ENCODE data around the gene ALOX15B.
"Not testable (repeated sequence)": the region's sequence is repeated elsewhere in the genome, so short reads cannot be mapped to it uniquely, and the experiment has no call there.

ALOX15B gene

DNA sequence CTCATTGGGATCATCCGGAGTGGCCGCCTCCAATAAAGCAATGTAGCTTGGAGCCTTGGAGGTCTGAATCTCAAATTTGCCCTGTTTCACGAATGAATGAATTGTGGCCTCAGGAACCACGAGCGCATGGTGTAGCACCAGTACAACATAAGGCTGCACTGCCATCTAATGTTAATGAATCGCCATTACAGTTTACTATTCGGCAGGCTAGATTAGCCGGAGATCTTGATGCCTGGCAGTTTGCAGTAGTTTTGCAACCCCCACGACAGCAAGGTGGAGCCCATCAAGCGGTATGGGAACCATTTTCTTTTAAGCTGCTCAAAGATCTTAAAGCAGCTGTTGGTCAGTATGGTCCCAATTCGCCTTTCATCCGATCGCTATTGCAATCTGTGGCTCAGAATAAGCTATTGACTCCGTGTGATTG, 18.8 kb downstream of the ALOX15B start:
- peak; percentile 63 for DNase-seq (ENCODE audit: low spot score)
- Histone ChIP-seq H3K4me3 (no peak overlapping the region), H3K27ac (no peak overlapping the region)
- TF ChIP-seq, protein P1, sequence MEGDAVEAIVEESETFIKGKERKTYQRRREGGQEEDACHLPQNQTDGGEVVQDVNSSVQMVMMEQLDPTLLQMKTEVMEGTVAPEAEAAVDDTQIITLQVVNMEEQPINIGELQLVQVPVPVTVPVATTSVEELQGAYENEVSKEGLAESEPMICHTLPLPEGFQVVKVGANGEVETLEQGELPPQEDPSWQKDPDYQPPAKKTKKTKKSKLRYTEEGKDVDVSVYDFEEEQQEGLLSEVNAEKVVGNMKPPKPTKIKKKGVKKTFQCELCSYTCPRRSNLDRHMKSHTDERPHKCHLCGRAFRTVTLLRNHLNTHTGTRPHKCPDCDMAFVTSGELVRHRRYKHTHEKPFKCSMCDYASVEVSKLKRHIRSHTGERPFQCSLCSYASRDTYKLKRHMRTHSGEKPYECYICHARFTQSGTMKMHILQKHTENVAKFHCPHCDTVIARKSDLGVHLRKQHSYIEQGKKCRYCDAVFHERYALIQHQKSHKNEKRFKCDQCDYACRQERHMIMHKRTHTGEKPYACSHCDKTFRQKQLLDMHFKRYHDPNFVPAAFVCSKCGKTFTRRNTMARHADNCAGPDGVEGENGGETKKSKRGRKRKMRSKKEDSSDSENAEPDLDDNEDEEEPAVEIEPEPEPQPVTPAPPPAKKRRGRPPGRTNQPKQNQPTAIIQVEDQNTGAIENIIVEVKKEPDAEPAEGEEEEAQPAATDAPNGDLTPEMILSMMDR (IDR thresholded peaks at IDR 0.05): peak; percentile 53

DNA sequence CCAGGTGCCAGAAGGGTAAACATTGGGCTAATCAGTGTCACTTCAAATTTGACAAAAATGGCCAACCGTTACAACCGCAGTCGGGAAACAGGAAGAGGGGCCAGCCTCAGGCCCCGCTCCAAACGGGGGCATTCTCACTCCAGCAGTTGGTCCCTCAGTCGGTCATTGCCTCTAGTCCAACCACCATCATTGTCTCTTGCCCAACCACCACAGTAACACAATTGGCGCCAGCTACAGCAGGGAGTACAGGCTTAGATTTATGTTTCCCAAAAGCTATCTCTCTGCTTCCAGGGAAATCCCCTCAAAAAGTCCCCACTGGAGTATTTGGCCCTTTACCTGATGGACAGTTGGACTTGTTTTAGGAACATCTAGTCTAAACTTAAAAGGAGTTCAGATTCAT, 20.3 kb downstream of the ALOX15B start:
- TF ChIP-seq, protein P1 (IDR thresholded peaks at IDR 0.05): no peak
- Histone ChIP-seq H3K27ac (no peak overlapping the region), H3K4me3 (no peak overlapping the region)
- no peak for DNase-seq (ENCODE audit: low spot score)

DNA sequence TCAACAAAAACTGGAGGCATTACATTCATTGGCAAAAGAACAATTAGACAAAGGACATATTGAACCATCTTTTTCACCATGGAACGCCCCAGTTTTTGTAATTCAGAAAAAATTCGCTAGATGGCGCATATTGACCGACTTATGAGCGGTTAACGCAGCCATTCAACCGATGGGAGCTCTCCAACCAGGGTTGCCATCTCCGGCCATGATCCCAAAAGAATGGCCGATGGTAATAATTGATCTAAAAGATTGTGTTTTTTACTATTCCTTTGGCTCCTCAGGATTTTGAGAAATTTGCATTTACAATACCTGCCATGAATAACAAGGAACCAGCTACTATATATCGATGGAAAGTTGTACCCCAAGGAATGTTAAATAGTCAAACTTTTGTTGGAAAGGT, 21.4 kb downstream of the ALOX15B start:
- Histone ChIP-seq H3K27ac (no peak overlapping the region), H3K4me3 (no peak overlapping the region)
- TF ChIP-seq, protein P1 (IDR thresholded peaks at IDR 0.05): peak; percentile 77
- DNase-seq (ENCODE audit: low spot score): no peak

DNA sequence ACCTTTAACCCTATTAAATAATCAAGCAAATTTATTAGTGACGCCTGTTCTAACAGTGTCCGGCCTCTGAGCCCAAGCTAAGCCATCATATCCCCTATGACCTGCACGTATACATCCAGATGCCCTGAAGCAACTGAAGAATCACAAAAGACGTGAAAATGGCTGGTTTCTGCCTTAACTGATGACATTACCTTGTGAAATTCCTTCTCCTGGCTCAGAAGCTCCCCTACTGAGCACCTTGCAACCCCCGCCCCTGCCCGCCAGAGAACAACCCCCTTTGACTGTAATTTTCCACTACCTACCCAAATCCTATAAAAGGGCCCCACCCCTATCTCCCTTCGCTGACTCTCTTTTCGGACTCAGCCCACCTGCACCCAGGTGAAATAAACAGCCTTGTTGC, 23.0 kb downstream of the ALOX15B start:
- DNase-seq (ENCODE audit: low spot score); H3K27ac ChIP-seq; H3K4me3 ChIP-seq: not testable (repeated sequence)

DNA sequence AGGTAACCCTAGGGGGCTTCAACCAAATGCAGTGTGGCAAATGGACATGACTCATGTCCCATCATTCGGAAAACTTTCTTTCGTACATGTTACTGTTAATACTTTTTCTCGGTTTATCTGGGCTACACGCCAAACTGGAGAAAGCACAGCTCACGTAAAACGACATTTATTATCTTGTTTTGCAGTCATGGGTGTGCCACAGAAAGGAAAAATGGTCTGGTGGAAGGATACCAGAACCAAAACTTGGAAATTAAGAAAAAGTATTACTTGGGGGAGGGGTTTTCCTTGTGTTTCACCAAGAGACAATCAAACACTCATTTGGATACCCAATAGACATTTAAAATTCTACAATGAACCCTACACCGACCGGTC, 23.6 kb downstream of the ALOX15B start:
- no peak overlapping the region for H3K27ac ChIP-seq
- no peak for DNase-seq (ENCODE audit: low spot score)
- TF ChIP-seq, protein P1 (IDR thresholded peaks at IDR 0.05): no peak
- peak overlapping the region; percentile 25 for H3K4me3 ChIP-seq

DNA sequence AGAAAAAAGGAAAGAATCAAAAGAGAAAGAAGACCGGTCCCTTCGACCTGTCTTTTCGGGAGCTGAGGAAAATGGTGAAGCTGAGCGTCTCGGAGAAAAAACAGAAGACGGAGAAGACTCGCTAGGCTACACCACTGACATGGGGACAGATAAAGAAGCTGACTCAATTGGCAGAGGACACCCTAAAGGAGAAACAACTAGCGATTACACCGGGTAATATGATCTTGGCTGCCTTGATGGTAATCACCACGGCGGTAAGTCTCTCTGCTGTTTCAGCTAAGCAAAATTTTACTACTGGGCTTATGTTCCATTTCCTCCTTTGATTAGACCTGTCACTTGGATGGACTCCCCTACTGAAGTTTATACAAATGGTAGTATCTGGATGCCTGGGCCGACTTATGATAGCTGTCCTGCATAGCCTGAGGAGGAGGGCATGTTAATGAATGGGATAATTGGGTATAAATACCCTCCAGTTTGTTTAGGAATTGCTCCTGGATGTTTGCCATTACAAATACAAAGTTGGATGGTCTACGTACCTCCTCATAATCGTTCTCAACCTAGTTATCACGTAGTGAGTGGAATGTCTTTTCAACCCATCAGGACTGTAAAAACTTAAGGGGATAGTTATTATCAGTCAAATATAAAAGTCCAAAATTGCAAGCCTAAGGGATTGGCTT, 24.1 kb downstream of the ALOX15B start:
- Histone ChIP-seq H3K4me3 (peak overlapping the region; percentile 17), H3K27ac (no peak overlapping the region)
- DNase-seq (ENCODE audit: low spot score): no peak
- TF ChIP-seq, protein P1 (IDR thresholded peaks at IDR 0.05): no peak

DNA sequence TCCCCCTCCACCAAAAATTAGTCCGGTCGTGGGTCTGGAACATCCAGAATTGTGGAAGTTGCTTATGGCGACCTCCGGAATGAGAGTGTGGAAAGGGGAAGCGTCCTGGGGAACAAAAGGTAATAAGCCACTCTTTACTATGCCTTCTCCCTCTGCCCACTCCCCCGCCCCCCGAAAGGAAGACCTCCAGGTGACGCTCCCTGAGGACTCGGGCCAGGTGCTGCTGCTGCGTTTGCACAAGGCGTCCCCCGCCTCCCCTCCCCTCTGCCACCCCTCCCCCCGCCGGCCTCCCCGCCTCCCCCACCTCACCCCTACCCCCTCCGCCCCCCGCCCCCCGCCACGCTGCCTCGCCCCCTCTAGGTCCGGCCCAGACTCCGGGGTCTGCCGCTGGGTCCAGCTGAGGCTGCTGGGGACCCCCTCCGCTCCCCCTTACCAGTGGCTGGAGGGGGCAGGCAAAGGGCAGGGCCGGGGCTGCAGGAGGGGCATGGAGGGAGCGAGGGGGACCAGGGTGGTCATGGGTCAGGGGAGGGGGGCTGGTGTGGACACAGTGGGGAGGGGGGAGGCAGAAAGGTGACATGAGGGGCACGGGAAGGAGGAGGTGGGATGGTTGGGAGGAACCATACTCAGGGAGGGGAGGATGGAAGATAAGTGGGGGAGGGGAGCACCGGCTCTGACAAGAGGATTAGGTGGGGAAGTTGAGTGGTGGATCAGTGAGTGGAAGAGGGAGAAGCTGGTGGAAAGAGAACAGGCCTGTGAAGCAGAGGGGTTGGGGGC, 25.1 kb downstream of the ALOX15B start:
- no peak overlapping the region for H3K27ac ChIP-seq
- TF ChIP-seq, protein P1 (IDR thresholded peaks at IDR 0.05): no peak
- no peak overlapping the region for H3K4me3 ChIP-seq
- DNase-seq (ENCODE audit: low spot score): no peak
